MM.1S (cell line): Measurements from ENCODE around the gene PCDHA2.

Source experiments
- DNase-seq: peaks from one replicate; pipeline ENCODE4 v3.0.0-alpha.2; 2015
- H2AFZ ChIP-seq: fragments of 300-600 bp; sonication (generic); 2 replicates; pipeline ENCODE4 v1.6.0; 2016; ENCODE audit warnings: antibody characterized with exemption, low read length
- H3F3A ChIP-seq: fragments of 300-600 bp; sonication (generic); 2 replicates; pipeline ENCODE4 v1.6.1; 2016; ENCODE audit warnings: mild to moderate bottlenecking, antibody characterized with exemption, low read length, moderate library complexity, mixed read lengths; ENCODE audit not compliant: insufficient read depth
- H3K27ac ChIP-seq: fragments of 300-600 bp; sonication (generic); 2 replicates; pipeline ENCODE4 v1.5.1; 2016; ENCODE audit warnings: mild to moderate bottlenecking, low read length
- H3K27me3 ChIP-seq: fragments of 300-600 bp; sonication (generic); replicated peaks from 2 replicates; pipeline ENCODE4 v1.6.0; 2016; ENCODE audit warnings: low read length; ENCODE audit not compliant: insufficient read depth
- H3K36me3 ChIP-seq: fragments of 300-600 bp; sonication (generic); replicated peaks from 2 replicates; pipeline ENCODE4 v1.6.1; 2016; ENCODE audit warnings: mild to moderate bottlenecking, low read length, mixed read lengths; ENCODE audit not compliant: insufficient read depth
- H3K4me1 ChIP-seq: fragments of 300-600 bp; sonication (generic); 2 replicates; pipeline ENCODE4 v1.6.1; 2016; ENCODE audit warnings: low read length, mixed read lengths
- H3K4me2 ChIP-seq: fragments of 300-600 bp; sonication (generic); 2 replicates; pipeline ENCODE4 v1.6.0; 2016; ENCODE audit warnings: low read depth, low read length
- H3K4me3 ChIP-seq: fragments of 300-600 bp; sonication (generic); 2 replicates; pipeline ENCODE4 v1.5.1; 2016; ENCODE audit warnings: low read length, mixed read lengths
- H3K79me2 ChIP-seq: fragments of 300-600 bp; sonication (generic); 2 replicates; pipeline ENCODE4 v1.6.1; 2016; ENCODE audit warnings: mixed run types, low read length, mixed read lengths
- H3K9ac ChIP-seq: fragments of 300-600 bp; sonication (generic); 2 replicates; pipeline ENCODE4 v1.6.1; 2016; ENCODE audit warnings: low read length, mixed read lengths
- H3K9me2 ChIP-seq: fragments of 300-600 bp; sonication (generic); replicated peaks from 2 replicates; pipeline ENCODE4 v1.6.1; 2016; ENCODE audit warnings: mild to moderate bottlenecking, low read length, mixed read lengths; ENCODE audit not compliant: insufficient read depth
- H3K9me3 ChIP-seq: fragments of 300-600 bp; sonication (generic); replicated peaks from 2 replicates; pipeline ENCODE4 v1.6.1; 2016; ENCODE audit warnings: mild to moderate bottlenecking, low read length, mixed read lengths; ENCODE audit not compliant: insufficient read depth
- H4K20me1 ChIP-seq: fragments of 300-600 bp; sonication (generic); 2 replicates; pipeline ENCODE4 v1.6.1; 2016; ENCODE audit warnings: mild to moderate bottlenecking, low read length, moderate library complexity, mixed read lengths; ENCODE audit not compliant: insufficient read depth
- EZH2 ChIP-seq: fragments of 300-600 bp; sonication (generic); optimal IDR thresholded peaks from 2 replicates; pipeline ENCODE3; 2017; ENCODE audit warnings: low read depth, mild to moderate bottlenecking, antibody characterized with exemption, low read length, mixed read lengths
- EZH2phosphoT487 ChIP-seq: fragments of 300-600 bp; sonication (generic); IDR thresholded peaks from 2 replicates; pipeline ENCODE4 v1.6.1; 2018; ENCODE audit warnings: antibody characterized with exemption, low read length
- TF ChIP-seq, protein P1 (sequence below): fragments of 300-600 bp; sonication (generic); IDR thresholded peaks from 2 replicates; pipeline ENCODE4 v1.5.1; 2016; ENCODE audit warnings: antibody characterized with exemption, low read length, mixed read lengths

PCDHA2 gene

DNA sequence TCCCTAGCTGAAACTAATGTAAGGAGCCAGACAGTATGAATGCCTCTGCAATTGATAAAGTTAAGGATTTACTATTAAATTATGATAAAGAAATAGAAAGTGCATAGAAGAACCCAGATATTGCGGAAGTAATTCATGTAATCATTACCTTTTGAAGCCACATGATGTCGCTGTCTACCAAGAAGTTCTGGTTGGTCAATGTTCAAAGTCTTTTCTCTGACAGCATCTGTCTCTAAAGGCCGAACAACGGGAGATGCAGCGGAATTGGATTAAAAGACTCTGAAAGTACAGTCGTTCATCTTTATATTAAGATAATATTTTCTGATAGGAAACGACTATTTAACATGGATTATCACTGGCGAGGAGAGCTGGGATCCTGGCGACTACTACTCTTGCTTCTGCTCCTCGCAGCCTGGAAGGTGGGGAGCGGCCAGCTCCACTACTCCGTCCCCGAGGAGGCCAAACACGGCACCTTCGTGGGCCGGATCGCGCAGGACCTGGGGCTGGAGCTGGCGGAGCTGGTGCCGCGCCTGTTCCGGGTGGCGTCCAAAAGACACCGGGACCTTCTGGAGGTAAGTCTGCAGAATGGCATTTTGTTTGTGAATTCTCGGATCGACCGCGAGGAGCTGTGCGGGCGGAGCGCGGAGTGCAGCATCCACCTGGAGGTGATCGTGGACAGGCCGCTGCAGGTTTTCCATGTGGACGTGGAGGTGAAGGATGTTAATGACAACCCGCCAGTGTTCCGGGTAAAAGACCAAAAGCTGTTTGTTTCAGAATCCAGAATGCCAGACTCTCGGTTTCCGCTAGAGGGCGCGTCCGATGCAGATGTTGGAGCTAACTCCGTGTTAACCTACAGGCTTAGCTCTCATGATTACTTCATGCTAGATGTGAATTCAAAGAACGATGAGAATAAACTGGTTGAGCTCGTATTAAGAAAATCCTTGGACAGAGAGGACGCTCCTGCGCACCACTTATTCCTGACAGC, 46.6 kb downstream of the PCDHA2 start, which contains the start of gene PCDHA8:
PCDHA8 (plus strand) TSS at position 210 of the 985 bp plus-strand sequence; CDS start at position 345, 135 bp downstream.
- Histone ChIP-seq H3K9me3 (no peaks in the 10 kb centered on the region), H3K9ac (no peak within 1 kb of the TSS), H3K4me3 (no peak within 1 kb of the TSS), H3K79me2 (no peaks in the 10 kb centered on the region), H3K27me3 (no peaks in the 10 kb centered on the region), H4K20me1 (no peaks in the 10 kb centered on the region), H3F3A (no peaks in the 10 kb centered on the region), H3K4me2 (peak within 1 kb of the TSS; percentile 29; the same call in 1 of the 2 replicates), H3K9me2 (no peaks in the 10 kb centered on the region), H3K4me1 (no peaks in the 10 kb centered on the region), H2AFZ (peak within 1 kb of the TSS; percentile 52), H3K27ac (no peak within 1 kb of the TSS), H3K36me3 (no peaks in the 10 kb centered on the region)
- TF ChIP-seq EZH2 (no peak), EZH2phosphoT487 (no peak)
- TF ChIP-seq, protein P1, sequence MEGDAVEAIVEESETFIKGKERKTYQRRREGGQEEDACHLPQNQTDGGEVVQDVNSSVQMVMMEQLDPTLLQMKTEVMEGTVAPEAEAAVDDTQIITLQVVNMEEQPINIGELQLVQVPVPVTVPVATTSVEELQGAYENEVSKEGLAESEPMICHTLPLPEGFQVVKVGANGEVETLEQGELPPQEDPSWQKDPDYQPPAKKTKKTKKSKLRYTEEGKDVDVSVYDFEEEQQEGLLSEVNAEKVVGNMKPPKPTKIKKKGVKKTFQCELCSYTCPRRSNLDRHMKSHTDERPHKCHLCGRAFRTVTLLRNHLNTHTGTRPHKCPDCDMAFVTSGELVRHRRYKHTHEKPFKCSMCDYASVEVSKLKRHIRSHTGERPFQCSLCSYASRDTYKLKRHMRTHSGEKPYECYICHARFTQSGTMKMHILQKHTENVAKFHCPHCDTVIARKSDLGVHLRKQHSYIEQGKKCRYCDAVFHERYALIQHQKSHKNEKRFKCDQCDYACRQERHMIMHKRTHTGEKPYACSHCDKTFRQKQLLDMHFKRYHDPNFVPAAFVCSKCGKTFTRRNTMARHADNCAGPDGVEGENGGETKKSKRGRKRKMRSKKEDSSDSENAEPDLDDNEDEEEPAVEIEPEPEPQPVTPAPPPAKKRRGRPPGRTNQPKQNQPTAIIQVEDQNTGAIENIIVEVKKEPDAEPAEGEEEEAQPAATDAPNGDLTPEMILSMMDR = peak; percentile 54
- peak; percentile 47 for DNase-seq

DNA sequence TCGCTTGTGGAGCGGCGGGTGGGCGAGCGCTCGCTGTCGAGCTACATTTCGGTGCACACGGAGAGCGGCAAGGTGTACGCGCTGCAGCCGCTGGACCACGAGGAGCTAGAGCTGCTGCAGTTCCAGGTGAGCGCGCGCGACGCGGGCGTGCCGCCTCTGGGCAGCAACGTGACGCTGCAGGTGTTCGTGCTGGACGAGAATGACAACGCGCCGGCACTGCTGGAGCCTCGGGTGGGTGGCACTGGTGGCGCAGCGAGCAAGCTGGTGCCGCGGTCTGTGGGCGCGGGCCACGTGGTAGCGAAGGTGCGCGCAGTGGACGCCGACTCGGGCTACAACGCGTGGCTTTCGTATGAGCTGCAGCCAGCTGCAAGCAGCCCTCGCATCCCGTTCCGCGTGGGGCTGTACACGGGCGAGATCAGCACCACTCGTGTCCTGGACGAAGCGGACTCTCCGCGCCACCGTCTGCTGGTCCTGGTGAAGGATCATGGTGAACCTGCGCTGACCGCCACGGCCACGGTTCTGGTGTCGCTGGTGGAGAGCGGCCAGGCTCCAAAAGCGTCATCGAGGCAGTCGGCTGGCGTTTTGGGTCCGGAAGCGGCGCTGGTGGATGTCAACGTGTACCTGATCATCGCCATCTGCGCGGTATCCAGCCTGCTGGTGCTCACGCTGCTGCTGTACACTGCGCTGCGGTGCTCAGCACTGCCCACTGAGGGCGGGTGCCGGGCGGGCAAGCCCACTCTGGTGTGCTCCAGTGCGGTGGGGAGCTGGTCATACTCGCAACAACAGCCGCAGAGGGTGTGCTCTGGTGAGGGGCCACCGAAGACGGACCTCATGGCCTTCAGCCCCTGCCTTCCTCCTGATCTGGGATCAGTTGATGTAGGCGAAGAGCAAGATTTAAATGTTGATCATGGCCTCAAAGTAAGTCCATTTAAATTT, 48.4 kb downstream of the PCDHA2 start:
- H3F3A ChIP-seq = no peaks in the 10 kb centered on the region
- no peaks in the 10 kb centered on the region for H3K9me2 ChIP-seq
- no peak overlapping the region for H3K27ac ChIP-seq
- no peak for DNase-seq
- no peak overlapping the region for H2AFZ ChIP-seq
- H3K36me3 ChIP-seq = no peaks in the 10 kb centered on the region
- TF ChIP-seq EZH2phosphoT487 (no peak), EZH2 (no peak)
- TF ChIP-seq, protein P1 = no peak
- H3K4me1 ChIP-seq = no peaks in the 10 kb centered on the region
- no peaks in the 10 kb centered on the region for H3K79me2 ChIP-seq
- H3K27me3 ChIP-seq = no peaks in the 10 kb centered on the region
- H4K20me1 ChIP-seq = no peaks in the 10 kb centered on the region
- no peaks in the 10 kb centered on the region for H3K9me3 ChIP-seq
- H3K9ac ChIP-seq = no peak overlapping the region
- H3K4me2 ChIP-seq = no peak overlapping the region
- H3K4me3 ChIP-seq = no peak overlapping the region
